Measurements from ENCODE around the gene IL17C. TPM values are rescaled to one million over a fixed set of nuclear protein-coding genes. Genes with fewer than 3 reads are reported as not detected.

The IL17C gene
- polyA plus RNA-seq, 1 of the 3 experiments (the other 2 are of a cell fraction), result 0.07 TPM

DNA sequence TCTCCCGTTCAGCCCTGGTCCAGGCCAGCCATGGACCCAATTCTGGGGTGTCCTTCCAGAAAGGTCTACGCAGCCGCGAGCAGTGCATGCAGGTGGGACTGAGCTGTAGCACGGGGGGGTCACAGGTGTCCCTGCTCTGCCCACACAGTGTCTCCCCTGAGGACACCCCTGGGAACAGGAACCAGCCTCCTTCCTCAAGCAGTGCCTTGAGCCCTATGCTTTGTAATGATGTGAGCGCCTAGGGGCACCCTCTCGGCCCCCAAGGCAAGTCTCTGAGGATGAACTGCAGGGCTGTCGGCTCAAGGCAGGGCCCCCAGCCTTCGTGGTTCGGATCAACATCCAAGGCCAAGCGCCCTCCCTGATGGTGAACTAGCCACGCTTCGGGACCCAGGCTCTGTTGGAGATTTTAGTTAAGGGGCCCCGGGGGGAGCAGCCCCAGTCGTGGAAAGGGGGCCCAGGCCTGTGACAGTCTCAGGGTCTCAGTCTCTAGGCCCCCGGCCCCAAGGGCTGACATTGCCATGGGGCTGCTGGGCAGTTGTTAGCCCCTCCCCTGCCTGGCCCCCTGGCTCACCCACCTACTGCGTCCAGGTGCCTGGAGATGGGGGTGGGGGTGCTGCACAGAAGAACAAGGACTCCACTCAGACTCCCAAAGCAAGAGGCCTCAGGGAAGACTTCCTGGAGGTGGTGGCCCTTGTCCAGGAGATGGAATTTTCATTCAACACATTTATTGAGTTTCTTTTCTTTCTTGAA, 2.3 kb downstream of the IL17C start:
- CTCF ChIA-PET, result no interaction called here
- Histone ChIP-seq H3K4me2 (no peak overlapping the region), H3K36me3 (replicated peaks in 1 of 2; ENCODE audit: control insufficient read depth in 1 of 2, insufficient read depth in 2 of 2, low read length in 1 of 2) (no peaks in the 10 kb centered on the region), H3K9me3 (no peaks in the 10 kb centered on the region), H3K4me1 (ENCODE audit: control insufficient read depth in 1 of 2, insufficient read depth in 2 of 2, low read depth in 1 of 2, low read length in 1 of 2) (peaks cover 0 to 6% of the 10 kb centered on the region in 2 experiments; a peak in 1 of 4 replicates), H4K20me1 (ENCODE audit: insufficient read depth) (no peaks in the 10 kb centered on the region), H3K9me2 (no peaks in the 10 kb centered on the region), H3K27ac (ENCODE audit: low read depth in 2 of 2, low read length in 1 of 2) (no peak overlapping the region), H3K79me2 (ENCODE audit: insufficient read depth) (no peaks in the 10 kb centered on the region), H3K4me3 (ENCODE audit: low read depth in 2 of 2, low read length in 1 of 2) (no peak overlapping the region), H3F3A (replicated peaks; ENCODE audit: insufficient read depth) (no peaks in the 10 kb centered on the region), H2AFZ (ENCODE audit: low read depth) (no peak overlapping the region), H3K9ac (no peak overlapping the region), H3K27me3 (ENCODE audit: insufficient read depth) (peaks cover 20% of the 10 kb centered on the region; the same call in 1 of the 2 replicates)
- DNase-seq, result no peak
- POLR2A ChIA-PET, result no interaction called here
- WGBS (ENCODE audit: low lambda C conversion rate), result 25% methylated on average over 6 of the region's 17 CpGs
- TF ChIP-seq ELF1 (IDR thresholded peaks at IDR 0.05) (no peak), EZH2phosphoT487 (IDR thresholded peaks at IDR 0.05; ENCODE audit: borderline replicate concordance, low read depth) (no peak), EP300 (IDR thresholded peaks at IDR 0.05; ENCODE audit: borderline replicate concordance in 1 of 2, low read depth in 1 of 2, low read length in 1 of 2) (no peak), RAD21 (IDR thresholded peaks at IDR 0.05; ENCODE audit: low read length) (no peak), FOXJ3 (CRISPR knock-in tag; IDR thresholded peaks at IDR 0.05) (no peak), FOXM1 (IDR thresholded peaks at IDR 0.05; ENCODE audit: low read depth) (no peak), RXRA (IDR thresholded peaks at IDR 0.05; ENCODE audit: borderline replicate concordance, low read depth) (no peak), MEF2A (IDR thresholded peaks at IDR 0.05; ENCODE audit: borderline replicate concordance, low read depth) (no peak), SIN3A (IDR thresholded peaks at IDR 0.05; ENCODE audit: borderline replicate concordance, low read depth, low read length) (no peak), GABPA (IDR thresholded peaks at IDR 0.05; ENCODE audit: low read depth) (no peak), NFIC (IDR thresholded peaks at IDR 0.05; ENCODE audit: borderline replicate concordance) (no peak), TEAD4 (IDR thresholded peaks at IDR 0.05; ENCODE audit: borderline replicate concordance, insufficient read depth) (no peak)
- TF ChIP-seq, protein P1, sequence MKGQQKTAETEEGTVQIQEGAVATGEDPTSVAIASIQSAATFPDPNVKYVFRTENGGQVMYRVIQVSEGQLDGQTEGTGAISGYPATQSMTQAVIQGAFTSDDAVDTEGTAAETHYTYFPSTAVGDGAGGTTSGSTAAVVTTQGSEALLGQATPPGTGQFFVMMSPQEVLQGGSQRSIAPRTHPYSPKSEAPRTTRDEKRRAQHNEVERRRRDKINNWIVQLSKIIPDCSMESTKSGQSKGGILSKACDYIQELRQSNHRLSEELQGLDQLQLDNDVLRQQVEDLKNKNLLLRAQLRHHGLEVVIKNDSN (IDR thresholded peaks at IDR 0.05; ENCODE audit: borderline replicate concordance, low read depth), result no peak
- TF ChIP-seq, protein P2, sequence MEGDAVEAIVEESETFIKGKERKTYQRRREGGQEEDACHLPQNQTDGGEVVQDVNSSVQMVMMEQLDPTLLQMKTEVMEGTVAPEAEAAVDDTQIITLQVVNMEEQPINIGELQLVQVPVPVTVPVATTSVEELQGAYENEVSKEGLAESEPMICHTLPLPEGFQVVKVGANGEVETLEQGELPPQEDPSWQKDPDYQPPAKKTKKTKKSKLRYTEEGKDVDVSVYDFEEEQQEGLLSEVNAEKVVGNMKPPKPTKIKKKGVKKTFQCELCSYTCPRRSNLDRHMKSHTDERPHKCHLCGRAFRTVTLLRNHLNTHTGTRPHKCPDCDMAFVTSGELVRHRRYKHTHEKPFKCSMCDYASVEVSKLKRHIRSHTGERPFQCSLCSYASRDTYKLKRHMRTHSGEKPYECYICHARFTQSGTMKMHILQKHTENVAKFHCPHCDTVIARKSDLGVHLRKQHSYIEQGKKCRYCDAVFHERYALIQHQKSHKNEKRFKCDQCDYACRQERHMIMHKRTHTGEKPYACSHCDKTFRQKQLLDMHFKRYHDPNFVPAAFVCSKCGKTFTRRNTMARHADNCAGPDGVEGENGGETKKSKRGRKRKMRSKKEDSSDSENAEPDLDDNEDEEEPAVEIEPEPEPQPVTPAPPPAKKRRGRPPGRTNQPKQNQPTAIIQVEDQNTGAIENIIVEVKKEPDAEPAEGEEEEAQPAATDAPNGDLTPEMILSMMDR (IDR thresholded peaks at IDR 0.05), result no peak
- TF ChIP-seq, protein P3, sequence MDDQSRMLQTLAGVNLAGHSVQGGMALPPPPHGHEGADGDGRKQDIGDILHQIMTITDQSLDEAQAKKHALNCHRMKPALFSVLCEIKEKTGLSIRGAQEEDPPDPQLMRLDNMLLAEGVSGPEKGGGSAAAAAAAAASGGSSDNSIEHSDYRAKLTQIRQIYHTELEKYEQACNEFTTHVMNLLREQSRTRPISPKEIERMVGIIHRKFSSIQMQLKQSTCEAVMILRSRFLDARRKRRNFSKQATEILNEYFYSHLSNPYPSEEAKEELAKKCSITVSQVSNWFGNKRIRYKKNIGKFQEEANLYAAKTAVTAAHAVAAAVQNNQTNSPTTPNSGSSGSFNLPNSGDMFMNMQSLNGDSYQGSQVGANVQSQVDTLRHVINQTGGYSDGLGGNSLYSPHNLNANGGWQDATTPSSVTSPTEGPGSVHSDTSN (IDR thresholded peaks at IDR 0.05), result no peak
- TF ChIP-seq, protein P4, sequence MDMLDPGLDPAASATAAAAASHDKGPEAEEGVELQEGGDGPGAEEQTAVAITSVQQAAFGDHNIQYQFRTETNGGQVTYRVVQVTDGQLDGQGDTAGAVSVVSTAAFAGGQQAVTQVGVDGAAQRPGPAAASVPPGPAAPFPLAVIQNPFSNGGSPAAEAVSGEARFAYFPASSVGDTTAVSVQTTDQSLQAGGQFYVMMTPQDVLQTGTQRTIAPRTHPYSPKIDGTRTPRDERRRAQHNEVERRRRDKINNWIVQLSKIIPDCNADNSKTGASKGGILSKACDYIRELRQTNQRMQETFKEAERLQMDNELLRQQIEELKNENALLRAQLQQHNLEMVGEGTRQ (IDR thresholded peaks at IDR 0.05; ENCODE audit: borderline replicate concordance, low read depth, low read length), result no peak
- TF ChIP-seq, protein P5, sequence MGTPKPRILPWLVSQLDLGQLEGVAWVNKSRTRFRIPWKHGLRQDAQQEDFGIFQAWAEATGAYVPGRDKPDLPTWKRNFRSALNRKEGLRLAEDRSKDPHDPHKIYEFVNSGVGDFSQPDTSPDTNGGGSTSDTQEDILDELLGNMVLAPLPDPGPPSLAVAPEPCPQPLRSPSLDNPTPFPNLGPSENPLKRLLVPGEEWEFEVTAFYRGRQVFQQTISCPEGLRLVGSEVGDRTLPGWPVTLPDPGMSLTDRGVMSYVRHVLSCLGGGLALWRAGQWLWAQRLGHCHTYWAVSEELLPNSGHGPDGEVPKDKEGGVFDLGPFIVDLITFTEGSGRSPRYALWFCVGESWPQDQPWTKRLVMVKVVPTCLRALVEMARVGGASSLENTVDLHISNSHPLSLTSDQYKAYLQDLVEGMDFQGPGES (IDR thresholded peaks at IDR 0.05; ENCODE audit: low read depth, low read length), result no peak
- TF ChIP-seq, protein P6, sequence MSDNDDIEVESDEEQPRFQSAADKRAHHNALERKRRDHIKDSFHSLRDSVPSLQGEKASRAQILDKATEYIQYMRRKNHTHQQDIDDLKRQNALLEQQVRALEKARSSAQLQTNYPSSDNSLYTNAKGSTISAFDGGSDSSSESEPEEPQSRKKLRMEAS (IDR thresholded peaks at IDR 0.05; ENCODE audit: low read depth), result no peak

Data from SK-N-SH (cell line).